Spinal cord (tissue), 10 donors: ENCODE results near the gene CCL21. TPM values are rescaled to one million over a fixed set of nuclear protein-coding genes. Genes with fewer than 3 reads are reported as not detected.
"Not testable (repeated sequence)": the region's sequence is repeated elsewhere in the genome, so short reads cannot be mapped to it uniquely, and the experiment has no call there.

Experiments used
- DNase-seq, 6 donors: peaks; one replicate each; pipeline versions ENCODE4 v3.0.0 to v3.0.0-alpha.2; 2013 to 2015; ENCODE audit warnings: low spot score in 6 of 6, low read depth in 4 of 6
- H3K27ac ChIP-seq: one replicate; pipeline ENCODE4 v1.5.1; 2013; ENCODE audit warnings: low read depth, low read length, control low read depth
- H3K27me3 ChIP-seq: one replicate; pipeline ENCODE4 v1.6.1; 2013; ENCODE audit warnings: low read length; ENCODE audit not compliant: control insufficient read depth, insufficient read depth
- H3K36me3 ChIP-seq: one replicate; pipeline ENCODE4 v1.6.1; 2013; ENCODE audit warnings: low read length; ENCODE audit not compliant: control insufficient read depth, insufficient read depth
- H3K4me1 ChIP-seq: one replicate; pipeline ENCODE4 v1.6.1; 2013; ENCODE audit warnings: low read length; ENCODE audit not compliant: control insufficient read depth, insufficient read depth
- H3K4me3 ChIP-seq: one replicate; pipeline ENCODE4 v1.5.1; 2013; ENCODE audit warnings: low read depth, low read length, control low read depth
- H3K9me3 ChIP-seq: one replicate; pipeline ENCODE4 v1.6.1; 2013; ENCODE audit warnings: low read length; ENCODE audit not compliant: control insufficient read depth, insufficient read depth
- WGBS: methylation state at CpG from one replicate; pipeline ENCODE4 v1.1.5; 2013; ENCODE audit warnings: missing lambda C conversion rate; ENCODE audit not compliant: insufficient coverage; 5-methylcytosine and 5-hydroxymethylcytosine counted together
- long read RNA-seq, 4 donors: transcript quantifications; one replicate each; lab custom pipeline, GENCODE V29; 2026
- polyA plus RNA-seq, 2 donors: library from polyadenylated mRNA; unstranded; fragments of 120-200 nt; gene quantifications; one replicate each; pipeline ENCODE4 v1.2.1, GENCODE V29; 2013; ENCODE audit not compliant: insufficient read length in 2 of 2
- total RNA-seq, 2 donors: library from RNA; depleted of rRNA in 1 of 2; stranded (reverse); fragments of 120-200 nt in 1 of 2; fragments of >200 nt in 1 of 2; gene quantifications; one replicate each; pipeline versions ENCODE4 v1.2.3 to v1.2.4, GENCODE V29; 2013 to 2014
- donor health status: healthy.

The CCL21 gene
- total RNA-seq (under 1 TPM in 1 of 2 donors, not detected in 1; 0.44 TPM), polyA plus RNA-seq (under 1 TPM in 1 of 2 donors, not detected in 1; 0.18 TPM)
- long read RNA-seq, donor 1, result 0 reads
- long read RNA-seq, donor 2, result 0 reads
- long read RNA-seq, donor 3, result 0 reads
- long read RNA-seq, donor 4, transcript CCL21-201 (4 exons, 852 nt), result major isoform, 86 of 129 reads
- long read RNA-seq, donor 4, transcript CCL21-202 (3 exons, 599 nt), result minor isoform, 13 of 129 reads
- long read RNA-seq, donor 4, partial matches to known transcripts, result 30 of 129 reads
- long read RNA-seq, donor 4, other reads (novel, unspliced or antisense), result 0 of 129 reads

DNA sequence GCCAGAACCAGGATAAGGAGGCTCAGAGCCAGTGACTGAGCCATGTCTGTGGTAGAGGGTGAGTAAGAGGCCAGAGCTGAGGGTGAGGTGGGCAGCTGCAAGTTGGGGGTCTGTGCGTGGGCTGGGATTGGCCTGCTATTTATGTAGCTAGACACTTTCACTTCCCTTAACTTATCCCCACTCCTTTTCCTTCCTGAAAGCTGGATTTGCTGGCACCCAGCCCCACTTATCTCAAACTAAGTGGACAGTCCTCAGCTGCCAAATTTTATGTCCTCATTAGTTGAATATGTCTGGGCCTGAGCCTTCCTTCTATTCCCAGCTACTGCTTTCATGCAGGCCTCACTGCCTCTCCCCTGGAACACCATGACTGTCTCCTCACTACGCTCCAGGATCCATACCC lies at the start of gene CCL21:
TSS of gene CCL21 (minus strand) at position 114 of the 400 bp plus-strand sequence. CDS start at position 44, 70 bp downstream.
- Histone ChIP-seq H3K27me3 (no peaks in the 10 kb centered on the region), H3K9me3 (no peaks in the 10 kb centered on the region), H3K4me3 (no peak within 1 kb of the TSS), H3K36me3 (no peaks in the 10 kb centered on the region), H3K4me1 (peaks cover 6% of the 10 kb centered on the region), H3K27ac (no peak within 1 kb of the TSS)
- WGBS, result no CpG with 5 or more reads among the region's 2 CpGs
- peak in 1 of 6 donors; percentile 10 for DNase-seq

- WGBS, result 66% methylated on average over 12 of the region's 13 CpGs
- H3K9me3 ChIP-seq, result no peaks in the 10 kb centered on the region
- H3K4me3 ChIP-seq, result no peak overlapping the region
Observed at GRCh38 chr9:34759432-34760134, 49.6 kb upstream of the CCL21 start.

DNA sequence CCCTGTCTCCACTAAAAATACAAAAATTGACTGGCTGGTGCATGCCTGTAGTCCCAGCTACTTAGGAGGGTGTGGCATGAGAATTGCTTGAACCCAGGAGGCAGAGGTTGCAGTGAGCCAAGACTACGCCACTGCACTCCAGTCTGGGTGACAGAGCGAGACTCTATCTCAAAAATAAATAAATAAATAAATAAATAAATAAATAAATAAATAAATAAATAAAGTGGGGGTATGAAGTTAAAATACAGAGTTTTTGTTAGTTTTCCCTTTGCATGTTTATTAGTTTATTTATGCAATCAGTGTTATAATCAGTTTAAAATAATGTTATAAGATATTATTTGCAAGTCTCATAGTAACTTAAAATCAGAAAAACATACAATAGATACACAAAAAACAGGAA lies 40.4 kb upstream of the CCL21 start:
- WGBS, result no CpG with 5 or more reads among the region's 2 CpGs
- H3K27me3 ChIP-seq, H3K4me1 ChIP-seq, H3K9me3 ChIP-seq, DNase-seq, H3K4me3 ChIP-seq, H3K27ac ChIP-seq, H3K36me3 ChIP-seq: not testable (repeated sequence)

More at GRCh38 chr9:34759432-34760134, 49.6 kb upstream of the CCL21 start:
- no peak overlapping the region for H3K27ac ChIP-seq
- no peaks in the 10 kb centered on the region for H3K36me3 ChIP-seq
- H3K27me3 ChIP-seq, result no peaks in the 10 kb centered on the region
- DNase-seq, result peak in 2 of 6 donors; percentile 39 to 51
- peaks cover 13% of the 10 kb centered on the region for H3K4me1 ChIP-seq

DNA sequence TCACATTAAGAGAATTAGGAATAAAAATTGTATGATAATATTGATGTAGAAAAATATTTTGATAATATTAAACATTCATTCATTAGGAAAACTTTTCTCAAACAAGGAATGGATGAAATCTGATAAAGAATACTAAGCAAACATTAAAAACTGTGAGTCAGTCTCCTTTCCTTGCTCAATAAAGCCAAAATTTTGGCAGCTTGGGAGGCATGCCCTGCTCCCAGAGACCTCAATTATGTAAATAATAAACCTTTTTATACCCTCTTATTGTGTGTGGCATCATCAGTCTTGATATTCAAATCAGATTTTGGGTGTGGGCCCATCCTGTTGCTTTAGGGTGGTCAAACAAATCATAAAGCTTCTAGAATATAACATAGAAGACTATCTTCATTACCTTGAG lies 36.6 kb upstream of the CCL21 start:
- no peak for DNase-seq

DNA sequence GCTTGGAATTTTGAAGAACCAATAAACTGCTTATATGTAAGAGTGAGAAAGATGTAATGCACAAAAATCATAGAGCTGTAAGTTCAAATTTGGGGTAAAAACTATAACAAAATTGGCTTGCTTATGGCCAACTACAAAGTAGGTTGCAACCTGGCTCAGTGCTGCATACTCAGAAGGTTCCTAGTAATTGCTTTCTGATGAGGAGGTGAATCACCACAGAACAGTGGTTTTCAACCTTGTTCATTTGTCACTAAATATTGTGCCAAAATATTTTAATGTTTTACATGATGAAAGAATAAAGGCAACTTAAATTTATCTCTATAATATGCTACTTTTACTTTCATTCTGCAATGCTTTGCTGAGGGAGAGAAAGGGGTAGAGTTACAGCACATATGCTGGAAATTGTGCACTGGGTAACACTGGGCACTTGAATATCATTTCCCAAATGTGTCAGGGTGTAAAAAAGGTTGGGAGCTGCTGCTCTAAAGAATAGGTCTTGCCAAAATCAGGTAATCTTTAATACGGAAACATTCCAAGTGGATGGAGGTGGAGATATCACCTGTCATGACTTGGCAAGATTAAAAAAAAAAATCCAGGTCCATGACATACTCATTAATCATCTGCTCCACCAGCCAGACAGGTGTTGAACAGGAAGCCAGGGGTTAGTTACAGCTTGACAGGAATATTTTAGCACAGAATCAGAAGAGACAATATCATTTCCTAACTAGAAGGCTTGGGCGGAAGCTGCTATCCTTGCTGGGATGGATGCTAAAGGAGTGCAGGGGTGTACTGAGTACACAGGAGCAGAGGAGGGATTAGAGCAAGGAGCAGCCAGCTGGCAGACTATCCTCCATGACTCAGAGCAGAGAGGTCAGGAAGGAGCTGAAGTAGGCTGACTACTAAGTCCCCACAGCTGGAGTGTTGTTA lies 34.6 kb upstream of the CCL21 start:
- H3K4me3 ChIP-seq, result no peak overlapping the region
- no peaks in the 10 kb centered on the region for H3K27me3 ChIP-seq
- H3K27ac ChIP-seq, result no peak overlapping the region
- DNase-seq, result no peak
- H3K36me3 ChIP-seq, result no peaks in the 10 kb centered on the region
- H3K9me3 ChIP-seq, result no peaks in the 10 kb centered on the region
- no peaks in the 10 kb centered on the region for H3K4me1 ChIP-seq
- 83% methylated on average over 1 of the region's 2 CpGs for WGBS

More for the DNA sequence above, 36.6 kb upstream of the CCL21 start:
- Histone ChIP-seq H3K36me3 (no peaks in the 10 kb centered on the region), H3K27me3 (no peaks in the 10 kb centered on the region), H3K4me1 (no peaks in the 10 kb centered on the region), H3K27ac (no peak overlapping the region), H3K9me3 (no peaks in the 10 kb centered on the region), H3K4me3 (no peak overlapping the region)

DNA sequence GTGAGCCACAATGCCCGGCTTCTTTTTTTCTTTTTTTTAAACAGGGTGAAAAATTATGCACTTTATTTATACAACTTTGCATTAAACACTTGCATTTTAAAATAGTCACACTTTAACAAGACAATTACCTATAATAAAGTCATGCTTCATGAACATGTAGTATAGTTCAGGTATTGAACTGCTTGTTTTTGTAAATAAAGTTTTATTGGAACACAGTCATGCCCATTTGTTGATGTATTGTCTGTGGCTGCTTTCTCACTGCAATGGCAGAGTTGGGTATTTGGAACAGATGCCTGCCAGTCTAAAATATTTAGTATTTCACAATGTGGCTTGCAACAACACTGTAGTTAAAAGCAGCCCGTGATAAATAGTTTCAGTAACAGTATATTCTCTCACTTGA lies 32.8 kb upstream of the CCL21 start:
- no peaks in the 10 kb centered on the region for H3K36me3 ChIP-seq
- no peak for DNase-seq
- H3K9me3 ChIP-seq, result no peaks in the 10 kb centered on the region
- no peak overlapping the region for H3K27ac ChIP-seq
- H3K4me1 ChIP-seq, result no peaks in the 10 kb centered on the region
- no CpG with 5 or more reads among the region's 2 CpGs for WGBS
- no peak overlapping the region for H3K4me3 ChIP-seq
- H3K27me3 ChIP-seq, result no peaks in the 10 kb centered on the region

GRCh38 chr9:34741628-34742027 lies 31.7 kb upstream of the CCL21 start:
- Histone ChIP-seq H3K4me3 (no peak overlapping the region), H3K27ac (no peak overlapping the region), H3K4me1 (no peaks in the 10 kb centered on the region), H3K9me3 (no peaks in the 10 kb centered on the region), H3K36me3 (no peaks in the 10 kb centered on the region), H3K27me3 (no peaks in the 10 kb centered on the region)
- DNase-seq, result no peak
- 89% methylated on average over 5 of the region's 6 CpGs for WGBS

GRCh38 chr9:34740176-34740575 lies 30.2 kb upstream of the CCL21 start:
- WGBS, result 96% methylated on average over 27 of the region's 27 CpGs
- not testable (repeated sequence) for H3K4me1 ChIP-seq, H3K4me3 ChIP-seq, H3K9me3 ChIP-seq, H3K27ac ChIP-seq, DNase-seq, H3K27me3 ChIP-seq, H3K36me3 ChIP-seq

DNA sequence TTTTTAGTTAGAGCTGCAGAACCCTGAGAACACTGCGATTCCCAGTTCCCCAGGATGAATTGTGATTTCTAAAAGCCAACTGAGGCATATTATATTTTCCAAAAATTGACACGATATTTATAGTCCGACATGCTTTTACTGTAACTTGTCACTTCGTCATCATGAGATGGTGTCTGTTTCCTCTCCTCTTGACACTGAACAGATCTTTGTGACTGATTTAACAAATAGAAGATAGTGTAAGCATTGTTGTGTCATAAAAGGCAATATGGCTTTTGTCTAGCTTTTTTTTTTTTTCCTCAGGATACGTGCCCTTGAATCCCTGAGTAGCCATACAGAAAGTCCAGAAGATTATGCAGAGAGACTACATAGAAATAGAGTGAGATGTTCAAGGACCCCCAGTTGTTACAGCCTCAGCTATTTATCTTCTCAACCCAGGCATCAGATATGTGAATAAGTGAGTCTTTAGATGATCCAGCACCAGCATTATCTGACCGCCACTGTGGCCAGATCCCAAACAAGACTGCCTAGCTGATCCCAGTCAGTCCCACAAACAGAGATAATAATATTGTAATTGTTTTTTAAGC lies 27.8 kb upstream of the CCL21 start:
- no peak for DNase-seq
- no CpG with 5 or more reads among the region's 6 CpGs for WGBS
- Histone ChIP-seq H3K27me3 (no peaks in the 10 kb centered on the region), H3K9me3 (no peaks in the 10 kb centered on the region), H3K36me3 (no peaks in the 10 kb centered on the region), H3K4me3 (no peak overlapping the region), H3K27ac (no peak overlapping the region), H3K4me1 (no peaks in the 10 kb centered on the region)
